Lower leg skin (tissue), 4 donors: ENCODE results near the gene RIIAD1. TPM values are rescaled to one million over a fixed set of nuclear protein-coding genes. Genes with fewer than 3 reads are reported as not detected.
A peak's percentile ranks its signal among the peaks of the same experiment; 100 is the strongest.

Experiments
- DNase-seq, 2 donors: peaks; one replicate each; pipeline ENCODE4 v3.0.0-alpha.2; 2019; ENCODE audit warnings: low spot score in 2 of 2
- H3K4me3 ChIP-seq: fragments of 200-600 bp; sonication (generic); 2 replicates; pipeline ENCODE4 v1.5.1; 2017; ENCODE audit warnings: mild to moderate bottlenecking, low read depth; ENCODE audit not compliant: poor library complexity, severe bottlenecking
- CTCF ChIP-seq, 3 donors: fragments of 450-650 bp; IDR thresholded peaks; one replicate each; pipeline ENCODE4 v1.5.1; 2016; ENCODE audit warnings: antibody characterized with exemption in 3 of 3, mild to moderate bottlenecking in 3 of 3, moderate library complexity in 2 of 3
- POLR2A ChIP-seq, 2 donors: fragments of 450-650 bp; IDR thresholded peaks; one replicate each; pipeline ENCODE4 v1.6.1; 2016 to 2017; ENCODE audit warnings: antibody characterized with exemption in 2 of 2, mild to moderate bottlenecking in 1 of 2, moderate library complexity in 1 of 2
- WGBS, 2 donors: methylation state at CpG; one replicate each; pipeline ENCODE4 v1.1.5; 2018; 5-methylcytosine and 5-hydroxymethylcytosine counted together
- intact Hi-C: fragments of 100-400 bp; cut with DNase I; formaldehyde crosslinking; loops from one replicate; pipeline ENCODE4 v1.15.0; 2023; ENCODE audit warnings: low total_unique reads
- total RNA-seq, 4 donors: library from RNA; depleted of rRNA; stranded (reverse); fragments of >200 nt; gene quantifications; one replicate each; pipeline ENCODE4 v1.1.0, GENCODE V29; 2016

RIIAD1 gene
- total RNA-seq, 4 donors from 2014 or later, result not detected

GRCh38 chr1:151706464-151707415, 14.6 kb upstream of the RIIAD1 start:
- DNase-seq, result peak in 1 of 2 donors; percentile 77
- TF ChIP-seq POLR2A (IDR thresholded peaks at IDR 0.05), result no peak
- no peak for TF ChIP-seq CTCF (IDR thresholded peaks at IDR 0.05)
- 67 to 74% methylated on average over 21 of the region's 21 CpGs for WGBS, 2 donors
- intact Hi-C loops, result no loop called here
- no peak overlapping the region for H3K4me3 ChIP-seq

GRCh38 chr1:151707541-151708065, 13.7 kb upstream of the RIIAD1 start:
- intact Hi-C loops, result no loop called here
- peak in 1 of 2 donors; percentile 66 for DNase-seq
- TF ChIP-seq CTCF (IDR thresholded peaks at IDR 0.05) (no peak), POLR2A (IDR thresholded peaks at IDR 0.05) (no peak)
- no peak overlapping the region for H3K4me3 ChIP-seq
- 89 to 93% methylated on average over 10 to 14 of the region's 15 CpGs for WGBS, 2 donors

- no peak for TF ChIP-seq POLR2A (IDR thresholded peaks at IDR 0.05)
- no peak for TF ChIP-seq CTCF (IDR thresholded peaks at IDR 0.05)
- intact Hi-C loops, result no loop called here
- no peak overlapping the region for H3K4me3 ChIP-seq
- DNase-seq, result peak in 1 of 2 donors; percentile 72
- 80 to 83% methylated on average over 15 of the region's 15 CpGs for WGBS, 2 donors
Observed at GRCh38 chr1:151708891-151709290, 12.4 kb upstream of the RIIAD1 start.

- H3K4me3 ChIP-seq, result no peak overlapping the region
- intact Hi-C loops, result no loop called here
- DNase-seq, result no peak
- WGBS, 2 donors, result 46 to 56% methylated on average over 8 to 15 of the region's 15 CpGs
- no peak for TF ChIP-seq POLR2A (IDR thresholded peaks at IDR 0.05)
- TF ChIP-seq CTCF (IDR thresholded peaks at IDR 0.05), result no peak
Observed at GRCh38 chr1:151710187-151710840, 11.0 kb upstream of the RIIAD1 start.

- no peak for DNase-seq
- intact Hi-C loops, result no loop called here
- TF ChIP-seq CTCF (IDR thresholded peaks at IDR 0.05) (no peak), POLR2A (IDR thresholded peaks at IDR 0.05) (no peak)
- H3K4me3 ChIP-seq, result no peak overlapping the region
- WGBS, 2 donors, result 85 to 87% methylated on average over 21 of the region's 21 CpGs
Observed at GRCh38 chr1:151711044-151711800, 10.1 kb upstream of the RIIAD1 start.
